Measurements from ENCODE around the gene DDX39B. TPM values are rescaled to one million over a fixed set of nuclear protein-coding genes. Genes with fewer than 3 reads are reported as not detected.

The DDX39B gene
- total RNA-seq, 1 donor from 2014 or later = 294 TPM

DNA sequence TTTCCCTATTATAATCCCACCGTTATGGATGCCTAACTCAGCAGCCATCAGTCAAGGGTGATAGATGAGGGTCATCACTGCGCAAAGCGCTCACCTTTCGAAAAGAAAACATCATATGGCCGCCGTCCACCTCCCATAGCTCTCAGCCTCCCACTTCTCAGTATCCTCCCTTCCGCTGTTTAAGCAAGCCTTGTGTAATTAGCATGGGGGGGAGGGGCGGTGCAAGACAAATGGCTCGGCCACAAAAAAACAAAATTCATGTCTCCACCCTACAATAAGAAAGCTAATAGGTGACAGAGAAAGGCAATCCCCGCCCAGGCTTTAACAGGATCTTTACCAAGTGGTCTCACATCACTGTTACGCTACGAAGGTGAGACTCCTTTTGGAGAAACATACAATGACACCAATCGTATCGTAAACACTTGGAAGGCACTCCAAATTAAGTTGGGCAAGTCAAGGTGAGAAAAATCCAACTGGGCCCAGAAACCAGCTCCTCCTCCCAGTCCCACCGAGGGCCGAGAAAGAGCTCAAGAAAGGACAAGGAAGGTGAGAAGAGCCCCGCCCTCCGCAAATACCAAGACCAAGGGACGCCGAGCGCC, 645 bp downstream of the DDX39B start:
- Mint-ChIP-seq H3K4me3 (ENCODE audit: unreplicated experiment) (peak overlapping the region; percentile 100), H3K4me1 (ENCODE audit: low read depth, unreplicated experiment) (peaks cover 30% of the 10 kb centered on the region), H3K27me3 (ENCODE audit: low read depth, unreplicated experiment) (no peaks in the 10 kb centered on the region), H3K9me3 (ENCODE audit: unreplicated experiment) (no peaks in the 10 kb centered on the region), H3K36me3 (ENCODE audit: low read depth, unreplicated experiment) (peaks cover 26% of the 10 kb centered on the region), H3K27ac (ENCODE audit: unreplicated experiment) (peak overlapping the region; percentile 98)
- Histone ChIP-seq H3K4me3 (ENCODE audit: insufficient read depth, low read depth, low read length) (peak overlapping the region; percentile 84), H3K9ac (ENCODE audit: low read length) (peak overlapping the region; percentile 96), H3K9me3 (ENCODE audit: insufficient read depth, low read depth, low read length) (no peaks in the 10 kb centered on the region), H4K20me1 (ENCODE audit: insufficient read depth, low read length) (peaks cover 47% of the 10 kb centered on the region), H2AFZ (ENCODE audit: low read depth, low read length) (peak overlapping the region; percentile 80), H3K27me3 (ENCODE audit: insufficient read depth, low read length) (no peaks in the 10 kb centered on the region), H3K4me2 (ENCODE audit: low read length) (peak overlapping the region; percentile 95), H3K36me3 (ENCODE audit: insufficient read depth, low read length) (peaks cover 32% of the 10 kb centered on the region), H3K4me1 (ENCODE audit: insufficient read depth, low read length) (peaks cover 32% of the 10 kb centered on the region), H3K27ac (ENCODE audit: low read depth, low read length) (peak overlapping the region; percentile 98), H3K79me2 (ENCODE audit: insufficient read depth, low read length) (peaks cover 56% of the 10 kb centered on the region)
- FAIRE-seq (no peak), DNase-seq (ENCODE audit: low read depth) (peak; percentile 26)
- TF ChIP-seq EZH2 (IDR thresholded peaks at IDR 0.05; ENCODE audit: insufficient read depth, low read length) = no peak
- no peak for TF ChIP-seq CTCF (IDR thresholded peaks at IDR 0.05; ENCODE audit: insufficient read depth, low read depth, low read length)

- no peak for FAIRE-seq
- peaks cover 37% of the 10 kb centered on the region for H3K36me3 ChIP-seq (ENCODE audit: insufficient read depth, low read length)
- H3K9me3 ChIP-seq (ENCODE audit: insufficient read depth, low read depth, low read length) = no peaks in the 10 kb centered on the region
- peak overlapping the region; percentile 95 for H3K4me2 ChIP-seq (ENCODE audit: low read length)
- TF ChIP-seq CTCF (IDR thresholded peaks at IDR 0.05; ENCODE audit: insufficient read depth, low read depth, low read length) = no peak
- no peak for TF ChIP-seq EZH2 (IDR thresholded peaks at IDR 0.05; ENCODE audit: insufficient read depth, low read length)
- peak overlapping the region; percentile 96 for H3K9ac ChIP-seq (ENCODE audit: low read length)
- no peaks in the 10 kb centered on the region for H3K27me3 ChIP-seq (ENCODE audit: insufficient read depth, low read length)
- Mint-ChIP-seq H3K4me3 (ENCODE audit: unreplicated experiment) (peak overlapping the region; percentile 100), H3K27ac (ENCODE audit: unreplicated experiment) (peak overlapping the region; percentile 98), H3K36me3 (ENCODE audit: low read depth, unreplicated experiment) (peaks cover 30% of the 10 kb centered on the region), H3K4me1 (ENCODE audit: low read depth, unreplicated experiment) (peaks cover 30% of the 10 kb centered on the region), H3K27me3 (ENCODE audit: low read depth, unreplicated experiment) (no peaks in the 10 kb centered on the region), H3K9me3 (ENCODE audit: unreplicated experiment) (no peaks in the 10 kb centered on the region)
- H3K4me1 ChIP-seq (ENCODE audit: insufficient read depth, low read length) = peaks cover 29% of the 10 kb centered on the region
- peaks cover 53% of the 10 kb centered on the region for H4K20me1 ChIP-seq (ENCODE audit: insufficient read depth, low read length)
- H3K4me3 ChIP-seq (ENCODE audit: insufficient read depth, low read depth, low read length) = peak overlapping the region; percentile 84
- peaks cover 61% of the 10 kb centered on the region for H3K79me2 ChIP-seq (ENCODE audit: insufficient read depth, low read length)
- no peak overlapping the region for H2AFZ ChIP-seq (ENCODE audit: low read depth, low read length)
- DNase-seq (ENCODE audit: low read depth) = no peak
- H3K27ac ChIP-seq (ENCODE audit: low read depth, low read length) = peak overlapping the region; percentile 98
These were observed 1.2 kb downstream of the DDX39B start for GRCh38 chr6:31540640-31541039.

DNA sequence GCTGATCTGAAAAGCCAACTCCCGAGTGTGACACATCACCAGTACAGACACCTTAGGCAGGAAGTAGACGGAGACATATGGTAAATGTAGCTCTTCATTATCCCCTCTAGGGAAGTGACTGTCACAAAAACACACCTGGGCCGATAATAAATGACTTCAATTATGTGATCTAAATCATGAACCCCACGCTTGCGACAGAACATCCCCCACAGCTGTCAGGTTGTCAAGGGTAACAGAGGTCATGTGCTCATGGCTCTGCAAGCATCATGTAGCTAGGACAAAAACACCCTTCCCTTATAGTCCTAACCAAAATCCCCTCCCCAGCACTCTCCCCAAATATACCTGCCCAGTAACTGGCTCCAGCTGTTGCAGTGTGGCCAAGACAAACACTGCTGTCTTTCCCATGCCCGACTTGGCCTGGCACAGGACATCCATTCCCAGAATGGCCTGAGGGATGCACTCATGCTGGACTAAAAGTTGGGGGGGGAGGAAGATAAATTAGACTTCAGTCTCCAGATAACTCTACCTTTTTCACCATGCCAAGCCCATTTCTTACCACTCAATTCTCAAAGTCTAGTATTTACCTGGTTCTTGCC, 2.9 kb downstream of the DDX39B start:
- peak overlapping the region; percentile 84 for H3K4me3 ChIP-seq (ENCODE audit: insufficient read depth, low read depth, low read length)
- H3K9ac ChIP-seq (ENCODE audit: low read length) = peak overlapping the region; percentile 96
- H3K4me1 ChIP-seq (ENCODE audit: insufficient read depth, low read length) = peaks cover 29% of the 10 kb centered on the region
- peak overlapping the region; percentile 100 for H3K4me3 Mint-ChIP-seq (ENCODE audit: unreplicated experiment)
- DNase-seq (ENCODE audit: low read depth) (no peak), FAIRE-seq (no peak)
- peaks cover 53% of the 10 kb centered on the region for H3K36me3 ChIP-seq (ENCODE audit: insufficient read depth, low read length)
- H3K4me1 Mint-ChIP-seq (ENCODE audit: low read depth, unreplicated experiment) = peaks cover 29% of the 10 kb centered on the region
- no peaks in the 10 kb centered on the region for H3K27me3 Mint-ChIP-seq (ENCODE audit: low read depth, unreplicated experiment)
- H4K20me1 ChIP-seq (ENCODE audit: insufficient read depth, low read length) = peaks cover 70% of the 10 kb centered on the region
- H3K36me3 Mint-ChIP-seq (ENCODE audit: low read depth, unreplicated experiment) = peaks cover 35% of the 10 kb centered on the region
- H3K27ac ChIP-seq (ENCODE audit: low read depth, low read length) = no peak overlapping the region
- TF ChIP-seq CTCF (IDR thresholded peaks at IDR 0.05; ENCODE audit: insufficient read depth, low read depth, low read length) (no peak), EZH2 (IDR thresholded peaks at IDR 0.05; ENCODE audit: insufficient read depth, low read length) (no peak)
- no peaks in the 10 kb centered on the region for H3K27me3 ChIP-seq (ENCODE audit: insufficient read depth, low read length)
- peak overlapping the region; percentile 48 for H3K27ac Mint-ChIP-seq (ENCODE audit: unreplicated experiment)
- peaks cover 78% of the 10 kb centered on the region for H3K79me2 ChIP-seq (ENCODE audit: insufficient read depth, low read length)
- H3K9me3 Mint-ChIP-seq (ENCODE audit: unreplicated experiment) = no peaks in the 10 kb centered on the region
- H3K9me3 ChIP-seq (ENCODE audit: insufficient read depth, low read depth, low read length) = no peaks in the 10 kb centered on the region
- H3K4me2 ChIP-seq (ENCODE audit: low read length) = peak overlapping the region; percentile 95
- H2AFZ ChIP-seq (ENCODE audit: low read depth, low read length) = no peak overlapping the region

All from astrocyte (in vitro differentiated cells and primary cell).